Measurements from ENCODE around the gene RAD18.
A peak's percentile ranks its signal among the peaks of the same experiment; 100 is the strongest.

The RAD18 gene

DNA sequence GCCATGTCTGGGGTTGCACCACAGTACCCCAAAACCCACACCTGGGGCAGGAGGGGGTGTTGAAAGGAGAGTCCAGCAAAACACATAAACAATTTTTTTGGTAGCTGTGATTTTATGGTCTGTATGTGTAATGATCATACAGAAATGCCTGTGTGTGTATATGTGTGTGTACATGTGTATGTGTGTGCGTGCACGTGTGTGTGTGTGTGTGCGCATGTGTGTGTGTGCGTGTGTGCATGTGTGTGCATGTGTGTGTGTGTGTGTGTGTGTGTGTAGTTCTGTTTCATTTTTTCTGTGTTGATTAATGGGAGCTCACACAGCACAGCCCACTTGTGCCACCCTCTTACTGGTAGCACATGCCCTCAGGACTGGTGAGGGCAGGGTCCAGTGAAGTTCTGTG is 97.6 kb downstream of the RAD18 start:
- Histone ChIP-seq H3K9ac (peak overlapping the region in 6 of 11 experiments; percentile 42 to 71 (median 67); a peak in 3 of 22 replicates), H3K4me2 (peak overlapping the region in 10 of 11 experiments; percentile 63 to 85 (median 78); a peak in 19 of 22 replicates), H3K36me3 (peaks cover 0 to 17% (median 0%) of the 10 kb centered on the region in 11 experiments; a peak in 4 of 22 replicates), H3K9me3 (replicated peaks in 1 of 11) (peaks cover 0 to 8% (median 1%) of the 10 kb centered on the region in 11 experiments; a peak in 4 of 22 replicates), H3K27me3 (no peaks in the 10 kb centered on the region), H3K4me1 (peaks cover 32 to 49% (median 37%) of the 10 kb centered on the region in 10 experiments), H3K4me3 (peak overlapping the region in 1 of 10 experiments; percentile 44; a peak in 1 of 20 replicates), H3K27ac (peak overlapping the region in 9 of 11 experiments; percentile 57 to 85 (median 78); a peak in 14 of 22 replicates), H4K20me1 (no peaks in the 10 kb centered on the region)
- TF ChIP-seq Cebpa-rat (IDR thresholded peaks at IDR 0.05): no peak

DNA sequence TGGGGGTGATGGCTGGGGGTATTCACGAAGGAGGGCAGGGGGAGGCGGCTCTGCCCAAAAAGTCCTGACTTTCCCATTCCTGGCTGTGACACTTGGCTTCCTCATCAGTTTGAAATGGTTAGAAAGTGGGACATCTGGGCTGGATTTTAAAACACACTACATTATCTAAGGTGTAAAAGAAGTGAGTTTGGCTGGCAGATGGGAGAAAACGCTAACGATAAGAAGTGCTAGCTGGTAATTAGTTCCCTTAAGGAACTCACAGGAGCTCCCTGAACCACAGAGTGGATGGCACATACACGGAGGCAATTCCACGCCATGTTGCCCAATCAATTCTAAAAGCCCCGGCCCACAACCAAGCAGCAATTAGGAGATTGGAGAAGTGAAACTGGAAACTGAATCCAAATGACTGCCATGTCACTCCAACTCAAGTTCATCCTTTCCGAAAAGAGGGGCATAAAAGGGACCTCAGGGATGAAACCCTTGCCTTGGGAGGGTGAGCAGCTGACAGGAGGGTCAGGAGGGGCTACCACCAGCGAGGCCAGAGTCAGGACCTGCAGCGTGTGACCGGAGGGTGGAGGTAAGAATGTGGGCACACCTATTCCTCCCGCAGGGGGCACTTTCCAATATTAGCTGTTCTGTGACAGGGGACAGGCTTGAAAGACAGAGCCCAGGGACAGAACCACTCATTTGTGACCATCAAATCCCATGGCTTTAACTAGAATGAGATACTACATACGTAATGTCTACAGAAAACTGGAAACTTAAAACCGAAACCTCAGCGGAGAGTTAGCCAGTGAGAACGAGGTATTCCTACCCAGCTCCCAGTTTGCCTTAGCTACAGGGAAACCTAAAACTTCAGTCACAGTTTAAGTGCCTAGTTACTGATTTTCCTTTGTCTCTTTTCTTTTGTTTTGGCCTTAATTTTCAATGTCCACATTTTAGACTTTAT is 98.6 kb downstream of the RAD18 start:
- Histone ChIP-seq H3K27me3 (no peaks in the 10 kb centered on the region), H3K36me3 (peaks cover 0 to 17% (median 0%) of the 10 kb centered on the region in 11 experiments; a peak in 5 of 22 replicates), H3K27ac (peak overlapping the region; percentile 19 to 85 (median 73); a peak in 18 of 22 replicates), H4K20me1 (no peaks in the 10 kb centered on the region), H3K9ac (peak overlapping the region in 9 of 11 experiments; percentile 39 to 71 (median 61); a peak in 14 of 22 replicates), H3K9me3 (replicated peaks in 1 of 11) (peaks cover 0 to 8% (median 0%) of the 10 kb centered on the region in 11 experiments; a peak in 4 of 22 replicates), H3K4me1 (peaks cover 26 to 47% (median 32%) of the 10 kb centered on the region in 10 experiments), H3K4me3 (peak overlapping the region in 6 of 10 experiments; percentile 22 to 50 (median 42); a peak in 10 of 20 replicates), H3K4me2 (peak overlapping the region; percentile 46 to 85 (median 77))
- peak in 10 of 11 experiments; percentile 33 to 96 (median 88); a peak in 16 of 22 replicates for TF ChIP-seq Cebpa-rat (IDR thresholded peaks at IDR 0.05)

DNA sequence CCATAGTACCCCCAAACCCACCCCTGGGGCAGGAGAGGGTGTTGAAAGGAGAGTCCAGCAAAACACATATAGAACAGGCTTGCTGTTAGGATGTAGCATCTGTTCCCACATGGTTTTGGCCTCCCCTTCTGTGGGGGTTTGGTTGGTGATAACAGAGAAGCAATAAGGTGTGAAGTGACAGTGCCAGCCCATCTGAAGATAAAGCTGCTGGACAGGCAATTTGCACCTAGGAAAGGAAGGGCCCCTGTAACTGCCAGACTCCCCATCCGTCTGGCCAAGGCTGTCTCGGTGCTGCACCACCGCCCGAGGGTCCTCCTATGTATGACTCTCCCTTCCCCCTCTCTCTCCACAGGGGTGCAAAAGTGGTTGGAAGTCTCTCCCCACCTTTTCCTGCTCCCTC is 99.4 kb downstream of the RAD18 start:
- Histone ChIP-seq H3K4me3 (no peak overlapping the region; a peak in 1 of 20 replicates), H3K9ac (peak overlapping the region in 3 of 11 experiments; percentile 25 to 71 (median 71); a peak in 4 of 22 replicates), H3K36me3 (peaks cover 0 to 17% (median 0%) of the 10 kb centered on the region in 11 experiments; a peak in 5 of 22 replicates), H3K4me1 (peaks cover 22 to 40% (median 29%) of the 10 kb centered on the region in 10 experiments), H3K27ac (peak overlapping the region in 9 of 11 experiments; percentile 6 to 85 (median 78); a peak in 15 of 22 replicates), H3K4me2 (peak overlapping the region in 8 of 11 experiments; percentile 65 to 85 (median 80); a peak in 15 of 22 replicates), H3K9me3 (replicated peaks in 1 of 11) (peaks cover 0 to 8% (median 0%) of the 10 kb centered on the region in 11 experiments; a peak in 4 of 22 replicates), H3K27me3 (no peaks in the 10 kb centered on the region), H4K20me1 (no peaks in the 10 kb centered on the region)
- TF ChIP-seq Cebpa-rat (IDR thresholded peaks at IDR 0.05): no peak

DNA sequence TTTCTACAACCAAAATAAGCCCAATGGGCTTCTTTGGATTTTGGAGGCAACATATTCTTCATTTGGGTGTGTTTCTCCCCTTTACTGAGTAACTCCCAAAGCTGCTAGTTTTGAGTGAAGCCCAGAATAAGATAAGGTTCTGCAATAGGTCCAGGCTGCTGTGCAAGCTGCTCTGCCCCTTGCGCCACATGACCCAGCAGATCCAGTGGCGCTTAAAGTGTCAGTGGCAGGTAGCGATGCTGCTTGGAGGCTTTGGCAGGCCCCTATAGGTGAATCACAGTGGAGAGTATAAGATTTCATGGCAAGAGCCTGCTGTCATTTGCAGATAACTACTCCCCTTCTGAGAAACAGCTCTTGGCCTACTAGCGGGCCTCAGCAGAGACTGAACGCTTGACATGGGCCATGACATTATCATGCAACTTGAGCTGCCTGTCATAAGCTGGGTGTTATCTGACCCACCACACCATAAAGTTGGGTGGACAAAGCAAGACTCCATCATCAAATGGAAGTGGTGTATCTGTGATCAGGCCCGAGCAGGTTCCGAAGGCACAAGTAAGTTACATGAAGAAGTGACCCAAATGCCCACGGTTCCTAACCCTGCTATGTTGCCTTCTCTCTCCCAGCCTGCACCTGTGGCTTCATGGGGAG is 105.4 kb downstream of the RAD18 start:
- H3K27me3 ChIP-seq: no peaks in the 10 kb centered on the region
- H3K4me2 ChIP-seq: no peak overlapping the region
- H3K9me3 ChIP-seq (replicated peaks in 1 of 11): peaks cover 0 to under 1% (median 0%) of the 10 kb centered on the region in 11 experiments; a peak in 1 of 22 replicates
- H3K4me3 ChIP-seq: no peak overlapping the region
- no peak overlapping the region for H3K27ac ChIP-seq
- H3K36me3 ChIP-seq: peaks cover 0 to 33% (median 4%) of the 10 kb centered on the region in 11 experiments; a peak in 8 of 22 replicates
- no peak for TF ChIP-seq Cebpa-rat (IDR thresholded peaks at IDR 0.05)
- H4K20me1 ChIP-seq: no peaks in the 10 kb centered on the region
- no peaks in the 10 kb centered on the region for H3K4me1 ChIP-seq
- no peak overlapping the region for H3K9ac ChIP-seq

DNA sequence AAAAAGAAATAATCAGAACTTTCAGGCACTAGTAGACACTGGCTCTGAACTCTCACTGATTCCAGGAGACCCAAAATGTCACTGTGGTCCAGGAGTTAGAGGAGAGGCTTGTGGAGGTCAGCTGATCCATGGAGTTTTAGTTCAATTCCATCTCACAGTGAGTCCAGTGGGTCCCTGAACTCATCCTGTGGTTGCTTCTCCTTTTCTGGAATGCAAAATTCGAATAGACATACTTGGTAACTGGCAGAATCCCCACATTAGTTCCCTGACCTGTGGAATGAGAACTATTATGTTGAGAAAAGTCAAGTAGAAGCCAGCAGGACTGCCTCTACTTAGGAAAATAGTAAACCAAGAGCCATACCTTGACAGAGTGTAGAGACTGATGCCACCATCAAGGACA is 106.6 kb downstream of the RAD18 start:
- Histone ChIP-seq H3K4me3 (no peak overlapping the region), H4K20me1 (no peaks in the 10 kb centered on the region), H3K4me1 (no peaks in the 10 kb centered on the region), H3K27me3 (no peaks in the 10 kb centered on the region), H3K9ac (no peak overlapping the region), H3K4me2 (no peak overlapping the region), H3K36me3 (peaks cover 0 to 30% (median 4%) of the 10 kb centered on the region in 11 experiments; a peak in 8 of 22 replicates), H3K9me3 (replicated peaks in 1 of 11) (no peaks in the 10 kb centered on the region), H3K27ac (no peak overlapping the region)
- no peak for TF ChIP-seq Cebpa-rat (IDR thresholded peaks at IDR 0.05)

DNA sequence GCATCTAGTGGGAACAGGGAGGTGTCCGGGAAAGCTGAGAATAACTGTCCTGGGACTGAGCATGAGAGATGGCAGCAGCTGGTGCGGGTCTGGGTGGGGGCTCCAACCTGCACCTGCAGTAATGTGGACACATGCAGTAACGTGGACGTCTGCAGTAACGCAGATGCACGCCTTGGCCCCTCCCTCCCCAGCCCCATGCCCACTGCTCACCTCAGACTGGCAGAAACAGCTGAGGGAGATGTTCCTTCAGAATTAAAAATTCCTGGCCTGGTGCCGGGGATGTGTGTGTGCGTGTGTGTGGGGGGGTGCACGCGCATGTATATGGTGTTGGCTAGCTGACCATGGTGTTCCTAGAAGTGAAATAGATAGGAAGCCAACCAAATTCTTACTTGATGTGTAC is 107.2 kb downstream of the RAD18 start:
- Histone ChIP-seq H3K36me3 (peaks cover 0 to 30% (median 4%) of the 10 kb centered on the region in 11 experiments; a peak in 8 of 22 replicates), H3K4me1 (no peaks in the 10 kb centered on the region), H3K4me3 (no peak overlapping the region), H4K20me1 (no peaks in the 10 kb centered on the region), H3K27ac (no peak overlapping the region), H3K27me3 (no peaks in the 10 kb centered on the region), H3K4me2 (no peak overlapping the region), H3K9me3 (replicated peaks in 1 of 11) (no peaks in the 10 kb centered on the region), H3K9ac (no peak overlapping the region)
- TF ChIP-seq Cebpa-rat (IDR thresholded peaks at IDR 0.05): no peak

DNA sequence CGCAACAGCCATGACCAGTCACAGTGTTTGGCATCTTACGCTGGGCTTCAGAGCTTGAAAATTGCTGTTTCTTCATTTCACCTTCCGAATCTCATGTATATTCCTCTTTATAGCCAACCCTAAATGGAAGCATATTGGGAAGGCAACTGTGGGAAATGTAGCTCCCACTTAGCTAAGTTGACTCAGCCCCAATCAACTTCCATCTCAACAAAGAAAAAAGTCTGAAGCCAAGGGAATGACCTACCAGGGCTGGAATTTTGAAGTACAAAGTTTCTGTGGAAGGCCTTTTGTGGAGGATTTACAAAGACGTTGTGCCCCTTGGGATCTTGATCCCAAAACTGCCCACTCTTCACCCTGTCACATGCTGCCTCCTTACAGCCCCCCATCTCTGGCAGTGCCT is 108.6 kb downstream of the RAD18 start:
- H3K36me3 ChIP-seq: peaks cover 0 to 30% (median 4%) of the 10 kb centered on the region in 11 experiments; a peak in 8 of 22 replicates
- H3K9me3 ChIP-seq (replicated peaks in 1 of 11): no peaks in the 10 kb centered on the region
- no peak overlapping the region for H3K4me2 ChIP-seq
- no peak for TF ChIP-seq Cebpa-rat (IDR thresholded peaks at IDR 0.05)
- no peaks in the 10 kb centered on the region for H4K20me1 ChIP-seq
- H3K4me3 ChIP-seq: no peak overlapping the region
- H3K9ac ChIP-seq: no peak overlapping the region
- no peaks in the 10 kb centered on the region for H3K27me3 ChIP-seq
- no peaks in the 10 kb centered on the region for H3K4me1 ChIP-seq
- no peak overlapping the region for H3K27ac ChIP-seq

DNA sequence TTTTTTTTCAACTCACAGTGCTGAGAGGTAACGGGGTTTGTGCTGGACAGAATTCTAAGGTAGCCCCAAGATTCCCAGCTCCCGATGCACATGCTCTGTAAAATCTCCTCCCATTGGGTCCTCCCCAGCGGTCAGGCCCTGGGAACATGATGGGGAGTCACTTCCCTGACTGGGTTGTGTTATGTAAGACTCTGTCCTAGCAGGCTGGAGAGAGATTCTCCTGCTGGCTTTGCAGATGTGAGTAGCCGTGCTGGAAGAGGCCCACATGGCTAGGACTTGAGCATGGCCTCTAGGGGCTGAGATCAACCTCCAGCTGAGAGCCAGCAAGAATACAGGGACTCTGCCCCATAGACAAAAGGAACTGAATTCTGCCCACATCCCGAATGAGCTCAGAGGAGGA is 110.2 kb downstream of the RAD18 start:
- no peak for TF ChIP-seq Cebpa-rat (IDR thresholded peaks at IDR 0.05)
- no peak overlapping the region for H3K27ac ChIP-seq
- H3K36me3 ChIP-seq: peaks cover 0 to 42% (median 4%) of the 10 kb centered on the region in 11 experiments; a peak in 9 of 22 replicates
- no peak overlapping the region for H3K4me2 ChIP-seq
- no peaks in the 10 kb centered on the region for H3K4me1 ChIP-seq
- H3K27me3 ChIP-seq: no peaks in the 10 kb centered on the region
- H4K20me1 ChIP-seq: no peaks in the 10 kb centered on the region
- H3K9ac ChIP-seq: no peak overlapping the region
- H3K9me3 ChIP-seq (replicated peaks in 1 of 11): no peaks in the 10 kb centered on the region
- H3K4me3 ChIP-seq: no peak overlapping the region

All from BLaER1 treated with 17β-estradiol and CSF1 and Interleukin-3, amounts not matched to agents 10 nM and 100 nM (cell line).